Breast epithelium (tissue), 4 donors: ENCODE measurements around the gene PHF19. TPM values are rescaled to one million over a fixed set of nuclear protein-coding genes. Genes with fewer than 3 reads are reported as not detected.

Source experiments
- DNase-seq, 2 donors: peaks; one replicate each; pipeline ENCODE4 v3.0.0-alpha.2; 2019; ENCODE audit warnings: low spot score in 2 of 2
- H3K27ac ChIP-seq, 2 donors: fragments of 200-600 bp; sonication (generic) in 1 of 2; one replicate each; pipeline ENCODE4 v1.5.1; 2016 to 2019; ENCODE audit warnings: mild to moderate bottlenecking in 1 of 2
- H3K27me3 ChIP-seq, 2 donors: fragments of 200-600 bp; sonication (generic) in 1 of 2; one replicate each; pipeline versions ENCODE4 v1.5.1 to v1.6.0; 2017 to 2019; ENCODE audit warnings: control low read depth in 1 of 2, mild to moderate bottlenecking in 1 of 2
- H3K36me3 ChIP-seq: fragments of 200-600 bp; one replicate; pipeline ENCODE4 v1.5.1; 2019
- H3K4me1 ChIP-seq, 2 donors: fragments of 200-600 bp; sonication (generic); one replicate each; pipeline ENCODE4 v1.5.1; 2016 to 2019; ENCODE audit warnings: control low read depth in 1 of 2
- H3K4me3 ChIP-seq, 3 donors: fragments of 200-600 bp; sonication (generic); 1 replicate in 2 of 3; 2 replicates in 1 of 3; pipeline ENCODE4 v1.5.1; 2016 to 2019; ENCODE audit warnings: mild to moderate bottlenecking in 3 of 3, moderate library complexity in 2 of 3
- H3K9me3 ChIP-seq, 2 donors: fragments of 200-600 bp; sonication (generic) in 1 of 2; one replicate each; pipeline ENCODE4 v1.5.1; 2016 to 2019; ENCODE audit warnings: control low read depth in 1 of 2
- CTCF ChIP-seq, 3 donors: fragments of 450-650 bp; IDR thresholded peaks; one replicate each; pipeline ENCODE4 v1.5.1; 2016 to 2017; ENCODE audit warnings: antibody characterized with exemption in 3 of 3, mild to moderate bottlenecking in 3 of 3, moderate library complexity in 3 of 3
- POLR2A ChIP-seq: fragments of 450-650 bp; IDR thresholded peaks from one replicate; pipeline ENCODE4 v1.6.1; 2016; ENCODE audit warnings: antibody characterized with exemption, mild to moderate bottlenecking, moderate library complexity
- POLR2AphosphoS5 ChIP-seq, 3 donors: sonication (generic); formaldehyde crosslinking; IDR thresholded peaks; one replicate each; pipeline ENCODE4 v1.6.1; 2017; ENCODE audit warnings: antibody characterized with exemption in 3 of 3
- intact Hi-C: fragments of 100-400 bp; cut with DNase I; formaldehyde crosslinking; loops from one replicate; pipeline ENCODE4 v1.15.1; 2023; ENCODE audit warnings: low total_unique reads
- total RNA-seq, 3 donors: library from RNA; depleted of rRNA; stranded (reverse); fragments of >200 nt; gene quantifications; one replicate each; pipeline ENCODE4 v1.1.0, GENCODE V29; 2016

Gene PHF19
- total RNA-seq, 3 donors from 2014 or later = 16.5 to 33.1 (median 19.0) TPM

GRCh38 chr9:120863833-120864232 lies 13.2 kb downstream of the PHF19 start:
- DNase-seq = no peak
- Histone ChIP-seq H3K27me3 (no peaks in the 10 kb centered on the region), H3K9me3 (no peaks in the 10 kb centered on the region), H3K27ac (no peak overlapping the region), H3K4me1 (no peaks in the 10 kb centered on the region), H3K4me3 (no peak overlapping the region), H3K36me3 (no peaks in the 10 kb centered on the region)
- intact Hi-C loops = no loop called here
- no peak for TF ChIP-seq CTCF (IDR thresholded peaks at IDR 0.05)

GRCh38 chr9:120862452-120862851 lies 14.5 kb downstream of the PHF19 start:
- intact Hi-C loops = no loop called here
- H3K4me1 ChIP-seq = no peaks in the 10 kb centered on the region
- no peak overlapping the region for H3K4me3 ChIP-seq

GRCh38 chr9:120861935-120862334 lies 15.1 kb downstream of the PHF19 start:
- no peaks in the 10 kb centered on the region for H3K36me3 ChIP-seq
- intact Hi-C loops = no loop called here

More at GRCh38 chr9:120862452-120862851, 14.5 kb downstream of the PHF19 start:
- Histone ChIP-seq H3K27ac (no peak overlapping the region), H3K9me3 (no peaks in the 10 kb centered on the region), H3K27me3 (no peaks in the 10 kb centered on the region), H3K36me3 (no peaks in the 10 kb centered on the region)
- no peak for DNase-seq
- no peak for TF ChIP-seq POLR2AphosphoS5 (IDR thresholded peaks at IDR 0.05)
- TF ChIP-seq CTCF (IDR thresholded peaks at IDR 0.05) = no peak

GRCh38 chr9:120860083-120860482 lies 16.9 kb downstream of the PHF19 start:
- H3K4me1 ChIP-seq = no peaks in the 10 kb centered on the region
- intact Hi-C loops = no loop called here
- H3K27ac ChIP-seq = no peak overlapping the region
- no peak for DNase-seq
- H3K4me3 ChIP-seq = no peak overlapping the region
- no peaks in the 10 kb centered on the region for H3K36me3 ChIP-seq
- TF ChIP-seq POLR2A (no peak), CTCF (IDR thresholded peaks at IDR 0.05) (no peak), POLR2AphosphoS5 (IDR thresholded peaks at IDR 0.05) (no peak)
- H3K9me3 ChIP-seq = no peaks in the 10 kb centered on the region
- no peaks in the 10 kb centered on the region for H3K27me3 ChIP-seq

More at GRCh38 chr9:120861935-120862334, 15.1 kb downstream of the PHF19 start:
- no peaks in the 10 kb centered on the region for H3K27me3 ChIP-seq
- TF ChIP-seq POLR2A = no peak
- no peak for TF ChIP-seq POLR2AphosphoS5 (IDR thresholded peaks at IDR 0.05)
- no peak for TF ChIP-seq CTCF (IDR thresholded peaks at IDR 0.05)
- no peak overlapping the region for H3K27ac ChIP-seq
- no peak overlapping the region for H3K4me3 ChIP-seq
- no peaks in the 10 kb centered on the region for H3K4me1 ChIP-seq
- no peak for DNase-seq
- no peaks in the 10 kb centered on the region for H3K9me3 ChIP-seq

- no peaks in the 10 kb centered on the region for H3K4me1 ChIP-seq
- H3K9me3 ChIP-seq = no peaks in the 10 kb centered on the region
- intact Hi-C loops = no loop called here
- H3K27me3 ChIP-seq = no peaks in the 10 kb centered on the region
- TF ChIP-seq POLR2A (no peak), CTCF (IDR thresholded peaks at IDR 0.05) (no peak), POLR2AphosphoS5 (IDR thresholded peaks at IDR 0.05) (no peak)
- DNase-seq = no peak
- H3K27ac ChIP-seq = no peak overlapping the region
- H3K36me3 ChIP-seq = no peaks in the 10 kb centered on the region
- no peak overlapping the region for H3K4me3 ChIP-seq
Measured at GRCh38 chr9:120859361-120859760, 17.6 kb downstream of the PHF19 start.
